Measurements from ENCODE around the gene EFCAB5.
"Not testable (repeated sequence)": the region's sequence is repeated elsewhere in the genome, so short reads cannot be mapped to it uniquely, and the experiment has no call there.

The EFCAB5 gene

DNA sequence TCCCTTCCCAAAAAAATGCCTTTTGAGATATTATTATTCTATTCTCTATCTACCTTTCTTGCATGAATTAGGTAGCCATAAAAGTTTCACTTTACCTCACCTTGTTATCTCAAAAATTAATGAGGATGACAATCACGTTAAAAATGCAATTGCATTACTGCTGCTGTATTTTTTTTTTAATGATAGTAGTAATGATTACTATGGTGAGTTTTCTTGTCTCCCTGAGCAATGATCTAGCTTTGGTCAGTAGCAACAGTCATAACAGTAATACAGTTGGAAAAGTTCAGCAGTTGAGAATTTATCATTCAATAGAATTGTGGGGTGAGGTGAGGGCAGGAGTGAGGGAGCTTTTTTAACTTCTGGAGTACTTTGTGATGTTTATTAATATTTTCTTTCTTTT, at the start of gene EFCAB5:
TSS of gene EFCAB5 (plus strand) at position 301 of the 400 bp plus-strand sequence. CDS start 163 bp downstream, outside the sequence.
- DNase-seq = no peak

DNA sequence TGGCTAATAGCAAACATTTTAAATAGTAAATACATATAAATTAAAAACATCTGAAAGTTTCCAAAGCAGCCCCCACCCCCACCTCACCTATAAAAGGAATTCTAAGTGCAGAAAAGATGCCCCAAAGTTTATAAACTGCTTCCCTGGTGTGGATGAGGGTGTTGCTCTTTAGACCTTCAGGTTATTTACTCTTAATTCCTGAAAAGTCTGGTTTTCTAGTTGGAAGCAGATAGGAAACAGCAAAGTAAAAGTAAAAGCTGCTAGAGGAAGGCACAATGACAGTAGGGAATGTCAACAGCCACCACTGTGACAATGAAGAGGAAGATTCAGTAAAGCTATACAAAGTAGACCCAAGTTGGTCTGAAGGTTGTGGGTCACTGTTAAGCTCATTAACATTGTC, 49.2 kb upstream of the EFCAB5 start:
- DNase-seq = no peak

DNA sequence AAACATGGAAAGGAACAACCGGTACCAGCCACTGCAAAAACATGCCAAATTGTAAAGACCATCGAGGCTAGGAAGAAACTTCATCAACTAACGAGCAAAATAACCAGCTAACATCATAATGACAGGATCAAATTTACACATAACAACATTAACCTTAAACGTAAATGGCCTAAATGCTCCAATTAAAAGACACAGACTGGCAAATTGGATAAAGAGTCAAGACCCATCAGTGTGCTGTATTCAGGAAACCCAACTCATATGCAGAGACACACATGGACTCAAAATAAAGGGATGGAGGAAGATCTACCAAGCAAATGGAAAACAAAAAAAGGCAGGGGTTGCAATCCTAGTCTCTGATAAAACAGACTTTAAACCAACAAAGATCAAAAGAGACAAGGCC, 44.3 kb upstream of the EFCAB5 start:
- not testable (repeated sequence) for DNase-seq

DNA sequence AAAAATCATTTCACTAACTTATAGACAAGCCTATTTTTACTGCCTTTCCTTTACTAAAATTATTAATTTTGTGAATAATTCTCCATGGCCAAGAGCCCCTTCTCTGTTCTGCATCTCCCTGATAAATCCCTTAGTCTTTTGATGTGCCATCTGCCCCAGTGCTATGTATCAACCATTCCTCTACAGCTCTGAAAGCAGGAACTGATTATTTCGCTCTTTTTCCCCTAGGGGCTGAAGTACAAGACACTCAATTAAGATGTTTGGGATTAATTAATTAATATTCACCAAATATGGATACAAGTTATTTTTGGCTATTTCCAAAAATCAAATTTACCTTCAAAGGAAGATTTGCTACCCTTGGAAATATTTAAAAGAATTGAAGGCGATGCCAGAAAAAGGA, 38.0 kb upstream of the EFCAB5 start:
- DNase-seq = no peak

DNA sequence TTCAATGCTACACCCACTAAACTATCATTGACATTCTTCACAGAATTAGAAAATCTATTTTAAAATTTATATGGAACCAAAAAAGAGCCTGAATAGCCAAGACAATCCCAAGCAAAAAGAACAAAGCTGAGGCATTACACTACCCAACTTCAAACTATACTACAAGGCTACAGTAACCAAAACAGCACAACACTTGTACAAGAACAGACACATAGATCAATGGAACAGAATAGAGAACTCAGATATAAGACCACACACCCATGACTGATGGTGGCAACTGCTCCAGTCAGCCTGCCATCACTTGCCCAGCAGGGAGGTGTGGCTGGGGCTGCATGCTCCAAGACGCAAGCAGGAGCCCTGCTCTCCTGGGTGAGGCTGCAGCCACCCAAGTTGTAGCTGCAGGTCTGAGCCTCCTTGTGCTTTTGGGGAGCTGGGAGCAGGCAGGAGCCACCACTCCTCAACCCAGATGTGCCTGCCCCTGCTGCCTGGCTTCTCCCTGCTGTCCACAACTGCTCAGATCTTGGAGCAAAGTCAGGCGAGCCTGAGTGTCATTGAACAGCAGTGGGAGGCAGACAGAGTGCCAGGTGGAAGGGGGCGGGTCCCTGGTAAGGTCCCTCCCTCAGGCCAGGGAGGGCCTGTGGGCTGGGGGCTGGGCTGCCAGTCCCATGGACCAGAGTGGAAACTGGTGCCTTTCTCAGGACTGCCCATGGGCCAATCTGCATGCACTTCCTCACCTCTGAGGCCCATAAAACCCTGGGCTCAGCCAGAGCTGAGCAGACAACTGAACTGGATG, 36.2 kb upstream of the EFCAB5 start:
- DNase-seq = no peak

DNA sequence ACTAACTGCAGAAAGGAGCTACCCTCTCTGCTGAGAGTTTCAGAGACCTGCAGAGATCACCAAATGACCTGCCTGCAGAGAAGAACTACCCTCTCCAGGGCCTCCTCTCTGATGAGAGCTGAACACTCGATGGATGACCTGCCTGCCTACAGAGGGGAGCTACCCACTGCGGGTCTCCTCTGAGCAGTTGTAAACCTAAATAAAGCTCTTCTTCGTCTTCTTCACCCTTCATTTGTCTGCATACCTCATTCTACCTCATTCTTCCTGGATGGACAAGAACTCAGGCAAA, 35.6 kb upstream of the EFCAB5 start:
- no peak for DNase-seq

DNA sequence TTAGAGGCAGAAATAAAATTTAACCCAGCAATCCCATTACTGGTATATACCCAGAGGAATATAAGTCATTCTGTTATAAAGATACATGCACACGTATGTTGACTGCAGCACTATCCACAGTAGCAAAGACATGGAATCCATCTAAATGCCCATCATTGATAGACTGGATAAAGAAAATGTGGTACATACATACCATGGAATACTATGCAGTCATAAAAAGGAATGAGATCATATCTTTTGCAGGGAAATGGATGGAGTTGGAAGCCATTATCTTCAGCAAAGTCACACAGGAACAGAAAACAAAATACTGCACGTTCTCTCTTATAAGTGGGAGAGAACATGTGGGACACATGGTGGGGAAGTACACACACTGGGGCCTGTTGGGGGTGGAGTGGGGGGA, 34.5 kb upstream of the EFCAB5 start:
- DNase-seq = no peak

DNA sequence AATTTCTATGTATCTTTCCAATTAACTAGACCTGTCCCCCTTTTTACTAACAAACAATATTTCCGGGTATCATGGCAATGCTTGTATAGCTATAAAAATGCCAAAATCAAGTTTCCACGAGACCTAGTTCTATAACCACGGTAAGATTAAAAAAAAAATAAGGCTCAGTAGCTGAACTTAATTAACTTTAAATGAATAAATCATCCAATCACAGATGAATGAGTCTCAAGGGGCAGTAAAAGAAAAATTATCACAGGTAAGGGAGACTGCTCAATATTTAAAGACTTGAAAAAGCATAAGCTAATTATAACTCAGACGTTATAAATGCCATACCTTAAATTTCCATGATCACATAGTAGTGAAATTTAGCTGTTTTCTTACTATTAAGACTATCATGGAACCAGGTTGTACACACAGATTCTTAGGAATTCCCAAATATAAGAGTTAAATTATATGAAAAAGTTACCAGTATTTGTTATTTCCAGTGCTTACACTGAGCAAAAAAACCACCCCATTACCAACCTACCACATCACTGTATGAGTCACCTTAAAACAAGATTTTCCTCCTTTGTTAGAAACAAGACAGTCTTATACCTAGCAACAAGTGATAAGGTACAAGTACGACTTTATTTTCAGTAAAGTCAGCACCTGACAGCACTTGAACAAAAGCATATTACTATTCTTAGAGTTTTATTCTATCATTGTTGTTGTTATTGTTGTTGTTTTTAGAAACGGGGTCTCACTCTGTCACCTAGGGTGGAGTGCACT, 32.0 kb upstream of the EFCAB5 start:
- DNase-seq = no peak

DNA sequence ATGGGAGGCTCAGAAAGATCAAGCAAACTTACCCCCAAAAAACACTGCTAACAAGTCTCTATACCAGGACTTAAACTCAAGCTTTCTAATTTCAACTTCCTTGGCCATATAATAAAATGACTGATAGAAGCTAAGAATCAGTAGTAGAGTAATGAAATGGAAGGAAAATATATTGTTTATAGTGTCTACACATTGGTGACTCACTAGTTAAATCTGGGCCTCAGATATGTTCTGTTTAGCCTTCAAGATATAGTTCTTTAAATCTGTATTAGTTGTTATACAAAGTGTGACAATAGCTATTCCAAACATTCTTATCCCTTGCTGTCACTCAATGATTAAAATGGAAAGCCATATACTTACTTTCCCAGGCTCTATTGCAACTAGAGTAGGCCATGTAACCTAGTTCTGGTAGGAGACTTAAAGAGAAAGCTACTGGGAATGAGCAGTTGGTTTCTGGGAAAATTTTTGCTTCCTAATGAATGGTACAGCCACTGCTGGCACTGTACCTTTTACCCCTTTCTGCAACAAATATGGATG, 29.7 kb upstream of the EFCAB5 start:
- no peak for DNase-seq

DNA sequence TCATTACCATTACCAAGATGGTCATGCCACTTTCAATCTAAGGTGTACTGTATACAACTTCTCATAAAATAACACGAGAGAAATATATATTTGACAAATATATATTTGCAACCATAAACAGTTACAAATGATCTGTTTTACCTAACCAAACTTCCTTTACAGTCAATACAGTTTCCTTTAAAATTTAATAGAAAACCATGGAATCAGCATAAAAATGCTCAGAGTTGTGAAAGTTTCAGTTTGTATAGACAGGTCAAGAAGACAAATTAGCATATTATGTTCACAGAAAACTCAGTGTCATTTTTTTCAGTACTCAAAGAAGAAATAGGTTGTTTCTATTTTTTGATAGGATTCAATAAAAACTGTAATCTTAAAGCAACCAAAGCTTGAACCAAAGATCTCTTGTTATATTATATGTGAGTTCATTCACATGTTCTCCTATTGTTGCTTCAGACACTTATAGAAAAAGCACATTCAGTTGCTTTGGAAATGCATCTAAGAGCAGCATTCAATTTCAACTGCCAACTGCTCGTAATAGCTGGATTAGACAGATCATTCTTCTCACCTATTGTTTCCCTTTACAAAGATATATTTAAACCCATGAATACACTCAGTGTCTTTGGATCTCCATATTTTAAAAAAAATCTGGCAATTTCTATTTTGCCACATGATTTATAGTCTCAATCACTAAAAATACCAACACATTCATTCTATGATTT, 26.5 kb upstream of the EFCAB5 start:
- no peak for DNase-seq

DNA sequence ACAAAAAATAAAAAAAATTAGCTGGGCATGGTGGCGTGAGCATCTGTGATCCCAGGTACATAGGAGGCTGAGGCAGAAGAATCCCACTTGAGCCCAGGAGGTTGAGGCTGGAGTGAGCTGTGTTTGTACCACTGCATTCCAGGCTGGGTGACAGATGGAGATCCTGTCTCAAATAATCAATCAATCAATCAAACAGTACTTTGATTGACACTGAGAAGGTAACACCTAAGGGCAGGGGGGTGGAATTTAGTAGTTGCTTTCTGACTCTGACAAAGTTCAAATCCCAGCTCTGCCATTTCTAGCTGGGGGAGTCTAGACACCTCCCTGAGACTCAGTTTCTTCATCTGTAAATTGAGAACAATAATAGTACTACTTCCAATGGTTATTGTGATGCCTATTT, 23.4 kb upstream of the EFCAB5 start:
- no peak for DNase-seq

DNA sequence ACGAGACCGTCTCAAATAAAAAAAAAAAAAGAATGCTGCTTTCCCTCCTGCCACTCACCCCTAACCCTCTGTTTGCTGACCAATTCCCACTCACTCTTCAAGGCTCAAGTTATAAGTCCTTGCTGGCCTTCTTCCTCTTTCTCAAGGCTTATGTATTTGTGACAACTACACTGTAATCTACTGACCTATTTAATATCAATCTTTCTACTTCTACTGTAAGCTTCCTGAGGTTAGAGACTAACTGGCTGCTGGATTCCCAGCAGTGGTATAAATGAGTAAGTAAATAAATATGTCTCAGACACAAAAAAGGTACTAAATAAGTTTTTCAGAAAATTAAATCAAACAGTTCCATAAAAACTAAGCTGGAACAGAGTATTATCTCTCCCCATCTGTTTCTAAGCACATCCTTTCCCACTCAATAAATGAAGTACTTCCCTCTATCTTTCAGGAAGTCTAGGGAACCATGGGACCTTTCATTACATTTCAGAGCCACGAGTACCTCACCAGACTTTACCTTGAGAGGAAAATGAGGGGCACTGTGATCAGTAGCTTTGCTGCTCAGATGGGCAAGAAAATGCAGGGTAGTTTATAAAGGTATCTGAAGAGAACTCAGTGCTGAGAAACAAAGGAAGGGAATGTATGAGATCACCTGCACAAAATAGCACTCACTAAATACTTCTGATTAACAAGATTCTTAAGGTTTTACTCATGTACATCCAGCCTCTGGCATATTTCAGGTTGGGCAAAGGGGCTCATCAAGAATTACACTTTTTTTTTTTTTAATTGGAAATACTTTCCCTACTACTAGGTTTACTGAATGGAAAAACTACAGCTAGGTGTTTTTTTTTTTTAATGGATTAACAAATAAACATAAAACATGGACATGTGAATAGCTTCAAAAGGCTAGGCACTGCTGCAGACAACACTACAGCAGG, 22.2 kb upstream of the EFCAB5 start:
- DNase-seq = no peak

DNA sequence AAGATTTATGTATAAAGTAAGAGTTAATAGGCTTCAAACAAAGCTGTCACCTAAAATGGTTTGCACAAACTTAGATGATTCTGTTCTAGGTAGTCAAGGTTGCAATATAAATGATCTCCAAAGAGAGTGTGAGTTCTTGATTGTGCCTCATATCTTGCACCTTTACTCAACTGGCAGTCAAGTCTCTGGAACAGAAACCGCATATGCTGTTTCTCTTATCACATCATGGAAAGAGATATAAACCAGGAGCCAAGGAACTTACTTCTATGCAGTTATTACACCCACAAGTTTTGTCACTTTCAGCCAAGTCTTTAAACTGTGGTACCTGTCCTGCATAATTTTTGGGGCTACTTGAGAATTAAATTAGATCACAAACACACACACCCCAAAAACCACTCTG, 16.6 kb upstream of the EFCAB5 start:
- DNase-seq = no peak

DNA sequence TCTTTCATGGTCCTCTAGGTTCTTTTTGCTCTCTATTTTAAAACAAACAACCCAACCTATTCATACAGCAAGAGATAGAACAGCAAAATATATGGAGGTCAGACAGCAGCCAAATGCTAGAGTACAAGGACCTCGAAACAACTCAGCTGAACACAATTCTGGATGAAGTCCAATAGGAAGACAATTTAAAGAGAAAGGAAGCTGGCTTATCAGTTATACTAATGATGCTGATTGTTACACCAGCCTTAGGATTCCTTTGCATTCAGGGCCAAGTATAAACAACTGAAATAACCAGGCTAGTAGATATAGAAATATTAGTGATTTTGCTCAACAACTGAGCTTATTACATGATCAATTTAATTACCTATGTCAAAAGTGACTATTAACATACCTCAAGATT, 13.9 kb upstream of the EFCAB5 start:
- DNase-seq = no peak

DNA sequence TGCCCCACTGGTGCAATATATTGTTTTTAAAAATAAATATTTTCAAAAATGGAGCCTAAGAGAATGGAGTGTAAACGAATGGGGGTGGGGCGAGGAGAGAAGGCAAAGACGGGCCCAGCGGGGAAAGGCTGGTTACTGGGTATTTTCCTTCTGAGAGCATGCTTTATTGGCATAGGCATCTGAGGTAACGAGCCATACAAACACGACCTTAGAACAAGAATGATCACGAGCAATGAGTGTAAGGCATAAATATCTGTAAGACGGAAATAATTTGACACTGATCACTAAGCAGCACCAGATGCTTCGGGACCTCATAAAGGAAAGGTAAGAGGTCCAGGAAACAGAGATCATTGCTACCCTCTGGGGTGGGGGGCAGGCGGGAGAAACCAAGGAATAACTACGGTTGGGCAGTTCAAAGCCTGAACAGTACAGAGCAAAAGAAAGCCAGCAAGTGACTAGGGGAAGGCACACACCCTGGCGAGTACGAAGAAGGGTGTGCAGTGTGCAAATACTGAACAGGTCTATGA, 12.4 kb upstream of the EFCAB5 start:
- no peak for DNase-seq

DNA sequence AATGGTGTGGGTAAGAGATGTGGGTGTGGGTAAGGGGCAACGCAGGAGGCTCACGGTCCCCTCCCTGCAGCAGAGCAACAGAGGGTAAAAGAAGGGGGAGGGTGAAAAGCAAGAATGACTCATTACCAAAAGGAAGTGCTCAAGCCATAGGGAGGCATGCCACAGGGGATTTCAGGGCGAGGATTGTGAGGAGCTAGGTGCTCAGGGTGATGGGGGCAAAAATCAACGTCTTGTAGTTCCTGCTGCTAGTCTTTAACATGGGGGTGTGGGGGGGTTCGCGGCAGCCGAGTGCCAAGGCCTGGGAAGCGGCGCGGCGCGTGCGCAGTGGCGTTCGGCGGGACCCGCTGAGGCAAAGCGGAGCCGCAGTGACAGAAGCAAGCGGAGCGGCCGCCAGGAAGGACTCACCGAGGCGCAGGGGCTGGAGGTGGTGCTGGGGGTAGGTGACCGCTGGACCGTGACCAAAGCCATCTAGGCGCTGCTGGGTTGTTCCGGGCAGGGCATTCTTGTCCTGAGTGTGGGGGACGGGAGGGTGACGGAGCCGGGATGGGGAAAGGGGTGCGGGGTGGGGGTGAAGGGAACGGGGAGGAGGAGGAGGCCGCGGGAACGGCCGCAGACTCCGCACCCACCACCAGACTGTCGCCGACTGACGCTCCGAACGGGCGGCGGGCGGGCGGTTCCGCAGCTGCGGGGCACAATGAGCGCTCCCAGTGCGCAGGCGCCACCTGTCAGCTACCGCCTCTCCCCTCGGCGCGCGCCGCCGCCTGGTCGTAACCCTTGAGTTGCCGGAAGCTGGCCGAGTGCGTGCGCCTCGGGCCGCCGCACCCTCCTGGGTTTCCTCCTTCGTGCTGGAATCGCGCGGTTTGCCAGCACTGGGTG, 11.7 kb upstream of the EFCAB5 start, which contains the start of gene SSH2:
TSS of gene SSH2 (minus strand) at position 696 of the 876 bp plus-strand sequence. CDS start at position 468, 228 bp downstream.
- DNase-seq = peak; percentile 96

DNA sequence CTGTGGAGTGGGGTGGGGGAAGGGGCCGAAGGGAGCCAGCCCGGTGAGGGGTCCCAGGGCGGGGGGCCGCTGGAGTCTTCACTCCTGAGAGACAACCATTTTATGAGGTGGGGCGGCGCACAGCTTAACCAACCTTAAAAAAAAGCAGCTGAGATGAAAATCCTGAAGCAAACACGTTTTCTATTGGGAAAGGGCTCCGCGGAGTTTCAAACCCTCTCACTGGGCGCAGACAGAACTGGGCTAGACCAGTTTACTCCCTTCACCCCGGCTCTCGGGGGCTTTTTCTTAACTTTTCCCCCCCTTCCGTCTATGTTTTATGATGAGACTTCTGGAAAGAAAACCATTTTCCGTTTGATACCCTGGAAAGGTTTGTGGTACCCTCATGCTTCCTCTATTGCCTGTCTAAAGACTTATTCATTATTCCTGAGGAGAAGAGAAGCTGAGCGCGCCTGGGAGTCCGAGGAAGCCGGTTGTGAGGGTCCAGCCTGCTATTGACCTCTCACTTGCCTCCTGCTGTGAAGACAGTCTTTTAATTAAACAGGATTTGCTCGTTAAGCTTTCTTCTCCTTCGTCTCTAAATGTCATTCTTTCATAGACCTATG, 10.9 kb upstream of the EFCAB5 start:
- DNase-seq = no peak

DNA sequence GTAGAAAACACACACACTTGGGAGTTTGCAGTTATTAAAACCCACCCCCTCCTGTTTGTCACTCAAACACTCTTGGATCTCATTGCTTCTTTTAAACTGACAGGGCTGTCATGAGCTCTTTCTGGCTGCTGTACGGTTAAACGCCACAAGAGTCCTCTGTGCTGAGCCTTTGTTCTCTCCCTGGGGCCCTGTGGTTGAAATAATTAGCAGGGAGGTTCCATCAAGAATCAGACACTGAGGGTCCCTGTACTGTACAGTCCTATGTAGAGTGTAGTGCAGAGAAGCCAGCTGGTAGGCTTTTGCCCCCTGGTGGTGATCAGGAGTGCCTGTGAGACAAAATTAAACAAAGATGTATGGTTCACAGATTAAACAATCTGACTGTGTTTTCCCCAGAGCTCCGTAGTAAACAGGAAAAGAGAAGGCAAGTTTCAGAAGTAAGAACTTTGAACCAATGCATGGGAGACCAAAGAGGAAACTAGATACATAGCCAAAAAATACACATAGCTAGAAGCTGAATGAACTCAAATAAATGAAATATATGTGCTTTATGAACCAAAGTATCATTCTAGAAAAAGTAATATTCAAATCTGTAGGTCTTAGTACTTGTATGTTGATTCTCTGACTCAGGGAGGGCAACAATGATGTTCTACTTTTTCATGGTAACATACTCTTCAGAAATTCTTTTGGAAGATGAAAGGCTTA, 10.1 kb upstream of the EFCAB5 start:
- peak; percentile 88 for DNase-seq

DNA sequence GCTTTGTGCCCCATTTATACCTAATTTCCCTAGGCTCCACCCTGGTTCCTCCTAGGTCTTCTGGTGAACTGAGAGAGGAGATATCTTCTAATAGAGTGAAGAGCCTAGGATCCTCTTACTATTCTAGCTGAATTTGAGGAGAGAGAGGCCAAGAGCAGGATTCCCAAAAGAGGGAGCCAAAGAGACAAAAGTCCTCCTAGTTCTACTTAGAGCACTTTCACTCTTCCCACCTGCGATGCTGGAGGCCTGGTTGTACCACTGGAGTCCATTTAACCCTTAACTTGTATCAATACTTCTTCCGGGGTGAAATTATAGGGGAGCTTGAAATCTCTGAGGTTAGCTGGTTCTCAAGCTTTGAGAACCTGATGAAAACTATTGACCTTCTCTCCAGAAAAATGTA, 8.1 kb upstream of the EFCAB5 start:
- DNase-seq = no peak

DNA sequence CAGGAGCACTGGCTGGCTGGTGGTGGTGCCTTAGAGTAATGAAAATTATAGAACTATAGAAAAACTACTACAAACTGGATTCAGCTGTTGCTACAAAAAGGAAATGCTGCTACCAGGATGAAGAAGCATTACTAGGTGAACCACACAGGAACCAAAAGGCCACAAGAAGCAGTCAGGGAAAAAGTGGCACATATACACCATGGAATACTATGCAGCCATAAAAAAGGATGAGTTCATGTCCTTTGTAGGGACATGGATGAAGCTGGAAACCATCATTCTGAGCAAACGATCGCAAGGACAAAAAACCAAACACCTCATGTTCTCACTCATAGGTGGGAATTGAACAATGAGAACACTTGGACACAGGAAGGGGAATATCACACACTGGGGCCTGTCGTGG, 5.5 kb upstream of the EFCAB5 start:
- not testable (repeated sequence) for DNase-seq

Measured in activated effector memory CD4-positive, alpha-beta T cell treated with anti-CD3 and anti-CD28 coated beads, Interleukin-2, amount 50 U/mL, for 16 hours (primary cell).